H1 (cell line): ENCODE measurements around the gene FAM167B. TPM values are rescaled to one million over a fixed set of nuclear protein-coding genes. Genes with fewer than 3 reads are reported as not detected.
A peak's percentile ranks its signal among the peaks of the same experiment; 100 is the strongest.

Experiments
- CTCF ChIA-PET: fragments of 300-600 bp; sonication (Branson Sonifier 250); formaldehyde crosslinking; loops from one replicate; lab custom pipeline; 2021; ENCODE audit not compliant: partially characterized antibody; lab: Charles Lee
- POLR2A ChIA-PET: fragments of 300-600 bp; sonication (Branson Sonifier 250); formaldehyde crosslinking; loops from one replicate; lab custom pipeline; 2021; ENCODE audit warnings: inconsistent platforms; ENCODE audit not compliant: partially characterized antibody; lab: Charles Lee
- DNase-seq, 2 experiments: peaks; one replicate each; pipeline versions ENCODE4 v3.0.0 to v3.0.0-alpha.2; 2010 to 2022; ENCODE audit warnings: low spot score in 2 of 2, low read depth in 1 of 2, mixed read lengths in 1 of 2
- FAIRE-seq: peaks from 2 replicates; lab custom pipeline; 2011; peaks lifted over from hg19 to GRCh38; lab: Jason Lieb, UNC
- H2AFZ ChIP-seq: 2 replicates; pipeline ENCODE4 v1.8.1; 2012; ENCODE audit warnings: low read length, inconsistent platforms
- H2AK5ac ChIP-seq: 2 replicates; pipeline ENCODE4 v1.6.1; 2013; ENCODE audit warnings: low read depth, low read length
- H2BK120ac ChIP-seq: replicated peaks from 2 replicates; pipeline ENCODE3; 2013; ENCODE audit warnings: low read depth, low read length, inconsistent platforms
- H2BK12ac ChIP-seq: 2 replicates; pipeline ENCODE4 v1.6.1; 2013; ENCODE audit warnings: low read depth, low read length
- H2BK15ac ChIP-seq: 2 replicates; pipeline ENCODE4 v1.6.1; 2013; ENCODE audit warnings: low read length
- H2BK20ac ChIP-seq: 2 replicates; pipeline ENCODE4 v1.6.1; 2013; ENCODE audit warnings: low read length
- H2BK5ac ChIP-seq: 2 replicates; pipeline ENCODE4 v1.6.1; 2013; ENCODE audit warnings: low read depth, low read length
- H3K14ac ChIP-seq: 2 replicates; pipeline ENCODE4 v1.6.1; 2013; ENCODE audit warnings: inconsistent platforms; ENCODE audit not compliant: insufficient read length
- H3K18ac ChIP-seq: 2 replicates; pipeline ENCODE4 v1.6.1; 2013; ENCODE audit warnings: low read length; ENCODE audit errors: extremely low read depth
- H3K23ac ChIP-seq: 2 replicates; pipeline ENCODE4 v1.6.1; 2013; ENCODE audit warnings: inconsistent platforms; ENCODE audit not compliant: insufficient read length
- H3K23me2 ChIP-seq: 2 replicates; pipeline ENCODE4 v1.6.1; 2013; ENCODE audit warnings: low read depth, low read length
- H3K27ac ChIP-seq: 2 replicates; pipeline ENCODE4 v1.6.1; 2011; ENCODE audit warnings: low read depth, low read length, inconsistent platforms
- H3K27me3 ChIP-seq, 4 experiments: replicated peaks in 1 of 4; 1 replicate in 1 of 4; 2 replicates in 3 of 4; pipeline versions ENCODE4 v1.6.1 to v1.8.1; 2011 to 2013; ENCODE audit warnings: low read length in 3 of 4, mild to moderate bottlenecking in 3 of 4, inconsistent platforms in 2 of 4, mixed read lengths in 2 of 4, moderate library complexity in 1 of 4; ENCODE audit not compliant: control insufficient read depth in 3 of 4, insufficient read depth in 3 of 4; ENCODE audit errors: extremely low read depth in 1 of 4
- H3K36me3 ChIP-seq, 4 experiments: 2 replicates each; pipeline versions ENCODE4 v1.6.1 to v1.8.1; 2011 to 2013; ENCODE audit warnings: mild to moderate bottlenecking in 4 of 4, low read length in 3 of 4, moderate library complexity in 2 of 4, control low read depth in 1 of 4, inconsistent platforms in 1 of 4; ENCODE audit not compliant: insufficient read depth in 4 of 4, control insufficient read depth in 2 of 4
- H3K4ac ChIP-seq: replicated peaks from 2 replicates; pipeline ENCODE3; 2013; ENCODE audit warnings: low read length, low read depth, mixed read lengths, inconsistent platforms; ENCODE audit not compliant: insufficient read length
- H3K4me1 ChIP-seq, 4 experiments: replicated peaks in 1 of 4; 1 replicate in 1 of 4; 2 replicates in 3 of 4; pipeline versions ENCODE4 v1.6.1 to v1.8.1; 2011 to 2013; ENCODE audit warnings: low read length in 3 of 4, inconsistent platforms in 2 of 4, mixed read lengths in 1 of 4; ENCODE audit not compliant: insufficient read depth in 4 of 4, control insufficient read depth in 3 of 4
- H3K4me2 ChIP-seq, 2 experiments: 2 replicates each; pipeline versions ENCODE4 v1.6.1 to v1.8.1; 2011 to 2013; ENCODE audit warnings: low read depth in 2 of 2, low read length in 2 of 2, control low read depth in 1 of 2, inconsistent platforms in 1 of 2, mild to moderate bottlenecking in 1 of 2; ENCODE audit not compliant: insufficient read depth in 1 of 2
- H3K4me3 ChIP-seq, 4 experiments: fragments of 200-600, 300-600 bp in 1 of 4; sonication (generic), shearing (Covaris generic), sonication (Bioruptor Twin) in 1 of 4; 2 replicates each; pipeline versions ENCODE4 v1.5.1 to v1.8.1; 2011 to 2016; ENCODE audit warnings: low read length in 4 of 4, low read depth in 3 of 4, control low read depth in 2 of 4, inconsistent platforms in 2 of 4, mild to moderate bottlenecking in 2 of 4, mixed read lengths in 1 of 4, moderate library complexity in 1 of 4; ENCODE audit not compliant: insufficient read depth in 2 of 4; ENCODE audit errors: extremely low read depth in 1 of 4
- H3K56ac ChIP-seq: replicated peaks from 2 replicates; pipeline ENCODE3; 2013; ENCODE audit warnings: low read depth, mild to moderate bottlenecking, mixed read lengths, low read length, inconsistent platforms; ENCODE audit not compliant: insufficient read length
- H3K79me1 ChIP-seq: 2 replicates; pipeline ENCODE4 v1.6.1; 2013; ENCODE audit warnings: low read depth, low read length, control low read depth
- H3K79me2 ChIP-seq, 2 experiments: 2 replicates each; pipeline versions ENCODE4 v1.6.1 to v1.8.1; 2012 to 2013; ENCODE audit warnings: low read length in 2 of 2, mild to moderate bottlenecking in 2 of 2, inconsistent platforms in 1 of 2; ENCODE audit not compliant: insufficient read depth in 2 of 2, control insufficient read depth in 1 of 2
- H3K9ac ChIP-seq, 4 experiments: replicated peaks in 1 of 4; 1 replicate in 1 of 4; 2 replicates in 3 of 4; pipeline versions ENCODE4 v1.6.1 to v1.8.1; 2011 to 2013; ENCODE audit warnings: low read depth in 3 of 4, low read length in 3 of 4, control low read depth in 2 of 4, mild to moderate bottlenecking in 2 of 4, moderate library complexity in 2 of 4, inconsistent platforms in 1 of 4; ENCODE audit errors: extremely low read depth in 1 of 4
- H3K9me3 ChIP-seq, 2 experiments: 2 replicates each; pipeline versions ENCODE4 v1.6.1 to v1.8.1; 2012 to 2013; ENCODE audit warnings: mild to moderate bottlenecking in 2 of 2, moderate library complexity in 2 of 2, control low read depth in 1 of 2, inconsistent platforms in 1 of 2, low read depth in 1 of 2, low read length in 1 of 2, mixed read lengths in 1 of 2; ENCODE audit not compliant: insufficient read depth in 2 of 2
- H4K20me1 ChIP-seq, 2 experiments: replicated peaks in 1 of 2; 2 replicates each; pipeline versions ENCODE3 to v1.8.1; 2011 to 2013; ENCODE audit warnings: inconsistent platforms in 2 of 2, low read length in 2 of 2, mild to moderate bottlenecking in 1 of 2; ENCODE audit not compliant: insufficient read depth in 2 of 2, control insufficient read depth in 1 of 2
- H4K5ac ChIP-seq: 2 replicates; pipeline ENCODE4 v1.6.1; 2013; ENCODE audit warnings: low read length, low read depth, mixed read lengths, inconsistent platforms; ENCODE audit not compliant: insufficient read length
- H4K8ac ChIP-seq: 2 replicates; pipeline ENCODE4 v1.8.0; 2013; ENCODE audit warnings: mild to moderate bottlenecking, moderate library complexity, low read length, inconsistent platforms; ENCODE audit not compliant: insufficient read depth; ENCODE audit errors: extremely low read depth
- H4K91ac ChIP-seq: replicated peaks from 2 replicates; pipeline ENCODE3; 2013; ENCODE audit warnings: low read length, mixed read lengths, inconsistent platforms; ENCODE audit not compliant: insufficient read length
- BCL11A ChIP-seq, 2 experiments: IDR thresholded peaks; one replicate each; pipeline ENCODE4 v1.6.1; 2011; ENCODE audit warnings: low read depth in 2 of 2, low read length in 2 of 2, mild to moderate bottlenecking in 2 of 2
- CTBP2 ChIP-seq: IDR thresholded peaks from 2 replicates; pipeline ENCODE4 v1.7.0; 2011; ENCODE audit warnings: borderline replicate concordance, mild to moderate bottlenecking, moderate library complexity, mixed read lengths, low read length; ENCODE audit not compliant: insufficient read depth, insufficient read length
- EGR1 ChIP-seq: IDR thresholded peaks from 2 replicates; pipeline ENCODE4 v1.6.1; 2011; ENCODE audit warnings: low read depth, low read length, borderline replicate concordance
- EP300 ChIP-seq, 2 experiments: IDR thresholded peaks; 1 replicate in 1 of 2; 2 replicates in 1 of 2; pipeline ENCODE4 v1.6.1; 2011 to 2012; ENCODE audit warnings: low read depth in 2 of 2, low read length in 2 of 2, mild to moderate bottlenecking in 2 of 2, borderline replicate concordance in 1 of 2, inconsistent platforms in 1 of 2, moderate library complexity in 1 of 2
- GTF2F1 ChIP-seq: IDR thresholded peaks from 2 replicates; pipeline ENCODE4 v1.6.1; 2012; ENCODE audit warnings: low read depth, low read length, improper control_type of control experiment, borderline replicate concordance
- HDAC6 ChIP-seq: IDR thresholded peaks from one replicate; pipeline ENCODE4 v1.7.1; 2012; ENCODE audit warnings: low read depth, mild to moderate bottlenecking, inconsistent platforms, low read length, moderate library complexity
- POLR2AphosphoS5 ChIP-seq: IDR thresholded peaks from 2 replicates; pipeline ENCODE4 v1.6.1; 2011; ENCODE audit warnings: low read depth, low read length
- POU5F1 ChIP-seq: IDR thresholded peaks from 2 replicates; pipeline ENCODE4 v1.6.1; 2011; ENCODE audit warnings: low read depth, mild to moderate bottlenecking, low read length, moderate library complexity
- RAD21 ChIP-seq, 2 experiments: IDR thresholded peaks in 1 of 2; conservative IDR thresholded peaks in 1 of 2; 2 replicates each; pipeline ENCODE4 v1.6.1; 2011; ENCODE audit warnings: low read depth in 2 of 2, low read length in 2 of 2, improper control_type of control experiment in 1 of 2, inconsistent platforms in 1 of 2, mild to moderate bottlenecking in 1 of 2, moderate library complexity in 1 of 2
- SIRT6 ChIP-seq: IDR thresholded peaks from one replicate; pipeline ENCODE4 v1.7.1; 2012; ENCODE audit warnings: low read length, inconsistent platforms
- YY1 ChIP-seq: IDR thresholded peaks from 2 replicates; pipeline ENCODE4 v1.6.1; 2011; ENCODE audit warnings: low read depth, mild to moderate bottlenecking, low read length
- WGBS, 2 experiments: shearing (Covaris generic) in 1 of 2; methylation state at CpG; one replicate each; pipeline versions ENCODE4 v1.1.6 to v1.1.7; 2013 to 2015; ENCODE audit warnings: low lambda C conversion rate in 2 of 2, mixed read lengths in 2 of 2, inconsistent platforms in 1 of 2, low coverage in 1 of 2, missing lambda C conversion rate in 1 of 2; ENCODE audit not compliant: insufficient replicate concordance in 2 of 2, insufficient coverage in 1 of 2, insufficient read length in 1 of 2; ENCODE audit errors: extremely low coverage in 1 of 2, missing lambda C conversion rate in 1 of 2; 5-methylcytosine and 5-hydroxymethylcytosine counted together
- polyA plus RNA-seq, 7 experiments: library from polyadenylated mRNA; depleted of rRNA in 3 of 7; stranded (reverse) in 5 of 7; unstranded in 2 of 7; fragments of >200 nt in 5 of 7; fragments of 200-250 nt in 2 of 7; gene quantifications; 1 replicate in 5 of 7; 2 replicates in 1 of 7; 4 replicates in 1 of 7; pipeline versions ENCODE4 v1.2.1 to v1.2.3, GENCODE V29; 2011 to 2013; ENCODE audit warnings: missing spikeins in 2 of 7, mixed read lengths in 2 of 7
- total RNA-seq: library from RNA; stranded (reverse); fragmentation: NEBNext Ultra II Directional; extraction: Animal tissue kit (Norgen Biotek cat#: 25700); gene quantifications from 2 replicates; pipeline ENCODE4 v1.2.1, GENCODE V29; 2021

Gene FAM167B
- total and polyA plus RNA-seq, 2 of the 8 experiments (the other 6 are each of a cell fraction or from before 2014, with no cell fraction given) = 2.8 to 3.9 TPM

GRCh38 chr1:32241001-32241763 is 5.8 kb upstream of the FAM167B start:
- ChIA-PET CTCF (interaction anchor here (0.6 to 7.3 kb wide), 18 partner anchors 9 to 456 kb away, joined by 3 to 70 read pairs (median 3); partner anchors contain the start of genes LCK and TMEM39B), POLR2A (interaction anchor here (0.8 to 9.1 kb wide), 32 partner anchors 10 to 180 kb away, joined by 3 to 73 read pairs (median 7); partner anchors contain the start of genes BSDC1, CCDC28B, EIF3I and HDAC1)
- Histone ChIP-seq H3K23ac (no peak overlapping the region), H2BK20ac (no peak overlapping the region), H3K14ac (no peak overlapping the region), H3K9me3 (no peaks in the 10 kb centered on the region), H4K5ac (peak overlapping the region; percentile 34), H2AK5ac (no peak overlapping the region), H3K56ac (no peak overlapping the region), H3K4me2 (peak overlapping the region; percentile 84 to 92), H3K4me3 (peak overlapping the region; percentile 65 to 91 (median 68)), H3K9ac (peak overlapping the region in 3 of 4 experiments; percentile 26 to 76 (median 73); a peak in 6 of 7 replicates), H4K8ac (peak overlapping the region; percentile 65), H3K27me3 (no peaks in the 10 kb centered on the region; a peak in 1 of 7 replicates), H2BK5ac (peak overlapping the region; percentile 95; the same call in 1 of the 2 replicates), H3K23me2 (peaks cover 16% of the 10 kb centered on the region), H2BK15ac (peak overlapping the region; percentile 81; the same call in 1 of the 2 replicates), H2BK12ac (0 out of 2 replicates have a peak overlapping the region, but pooled peaks have one; percentile 63), H3K4me1 (peaks cover 0 to 7% (median 3%) of the 10 kb centered on the region in 4 experiments; a peak in 3 of 7 replicates), H3K27ac (no peak overlapping the region), H3K36me3 (no peaks in the 10 kb centered on the region; a peak in 1 of 8 replicates), H3K79me1 (no peaks in the 10 kb centered on the region), H3K4ac (peak overlapping the region; percentile 90), H3K18ac (peak overlapping the region; percentile 92), H4K20me1 (no peaks in the 10 kb centered on the region), H3K79me2 (no peaks in the 10 kb centered on the region), H2BK120ac (no peak overlapping the region), H4K91ac (peak overlapping the region; percentile 88), H2AFZ (0 out of 2 replicates have a peak overlapping the region, but pooled peaks have one; percentile 14)
- FAIRE-seq (no peak), DNase-seq (peak in 1 of 2 experiments; percentile 81)
- 1% methylated on average over 49 of the region's 55 CpGs; no CpG with 5 or more reads in 1 of the 2 experiments for WGBS, 2 experiments
- TF ChIP-seq POU5F1 (no peak), CTBP2 (no peak), EP300 (IDR thresholded peaks at IDR 0.05; ENCODE audit: borderline replicate concordance in 1 of 2, low read depth in 2 of 2, low read length in 2 of 2) (no peak), GTF2F1 (no peak), POLR2AphosphoS5 (no peak; the same call in 1 of the 2 replicates), YY1 (no peak), HDAC6 (no peak), SIRT6 (no peak), RAD21 (IDR thresholded peaks at IDR 0.05 in 1 of 2, conservative IDR thresholded peaks at IDR 0.05 in 1 of 2; ENCODE audit: low read depth in 2 of 2, low read length in 2 of 2) (peak in 1 of 2 experiments; percentile 5; a peak in 1 of 4 replicates), BCL11A (IDR thresholded peaks at IDR 0.05; ENCODE audit: low read depth in 2 of 2, low read length in 2 of 2) (no peak), EGR1 (no peak)
